GDM1 (cell line): Measurements from ENCODE around the gene PTGIR.

Experiments used
- DNase-seq: peaks from one replicate; lab custom pipeline; 2025; lab: John Stamatoyannopoulos, UW

The PTGIR gene

GRCh38 chr19:46600384-46601317 is 24.2 kb downstream of the PTGIR start:
- peak; percentile 97 for DNase-seq

DNA sequence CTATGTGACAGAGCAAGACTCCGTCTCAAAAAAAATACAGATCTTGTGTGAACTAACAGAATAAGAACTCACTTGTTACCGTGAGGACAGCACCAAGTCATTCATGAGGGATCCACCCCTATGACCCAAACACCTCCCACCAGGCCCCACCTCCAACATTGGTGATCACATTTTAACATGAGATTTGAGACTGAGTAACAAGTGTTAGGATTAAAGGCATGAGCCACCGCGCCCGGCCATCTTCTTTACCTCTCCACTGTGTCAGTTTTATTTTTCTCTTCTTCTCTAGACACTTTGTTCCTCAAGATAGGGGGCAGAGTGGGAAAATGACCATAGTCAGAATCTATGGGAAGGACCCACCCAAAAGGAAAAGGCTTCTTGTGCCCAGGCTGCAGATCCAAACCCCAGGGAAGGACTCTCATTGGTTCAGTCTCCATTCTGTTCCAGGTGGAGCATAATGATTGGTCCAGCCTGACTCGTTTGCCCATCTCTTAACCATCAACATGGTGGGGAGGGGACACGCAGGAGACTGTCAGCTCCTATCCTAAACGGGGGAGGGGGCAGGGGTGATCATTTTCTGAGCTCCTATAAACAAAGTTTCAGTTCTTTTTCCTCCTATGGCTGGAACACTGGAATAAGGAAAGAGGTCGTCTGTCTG is 25.0 kb downstream of the PTGIR start:
- no peak for DNase-seq

DNA sequence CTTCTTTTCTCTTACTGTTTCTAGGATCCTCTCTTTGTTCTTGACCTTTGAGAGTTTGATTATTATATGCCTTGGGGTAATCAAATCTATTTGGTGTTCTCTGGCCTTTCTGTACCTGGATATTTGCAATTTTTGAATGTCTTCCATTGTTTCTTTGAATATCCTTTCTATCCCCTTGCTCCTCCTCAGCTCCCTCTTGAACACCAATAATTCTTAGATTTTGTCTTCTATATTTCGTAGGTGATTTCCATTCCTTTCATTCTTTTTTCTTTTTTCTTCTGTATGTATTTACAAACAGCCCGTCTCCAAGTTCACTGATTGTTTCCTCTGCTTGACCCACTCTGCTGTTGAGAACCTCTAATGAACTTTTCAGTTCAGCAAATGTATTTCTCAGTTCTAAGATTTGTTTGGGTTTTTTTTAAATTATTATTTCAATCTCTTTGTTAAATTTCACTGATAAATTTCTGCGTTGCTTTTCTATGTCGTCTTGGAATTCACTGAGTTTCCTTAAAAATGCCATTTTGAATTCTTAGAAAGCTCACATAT is 26.4 kb downstream of the PTGIR start:
- DNase-seq = no peak

GRCh38 chr19:46596008-46596407 is 28.9 kb downstream of the PTGIR start:
- no peak for DNase-seq

DNA sequence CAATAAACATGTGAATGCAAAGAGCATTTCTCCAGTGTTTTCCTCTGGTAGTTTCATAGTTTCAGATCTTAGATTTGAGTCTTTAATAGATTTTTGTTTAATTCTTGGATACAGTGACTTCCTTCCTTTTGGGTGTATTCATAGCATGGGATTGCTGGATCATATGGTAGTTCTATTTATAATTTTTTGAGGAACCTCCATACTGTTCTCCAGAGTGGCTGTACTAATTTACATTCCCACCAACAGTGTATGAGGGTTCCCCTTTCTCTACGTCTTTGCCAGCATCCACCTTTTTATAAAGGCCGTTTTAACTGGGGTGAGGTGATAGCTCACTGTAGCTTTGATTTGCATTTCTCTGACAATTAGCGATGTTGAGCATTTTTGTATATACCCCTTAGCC is 33.0 kb downstream of the PTGIR start:
- DNase-seq = no peak

- no peak for DNase-seq
These were observed 33.6 kb downstream of the PTGIR start for GRCh38 chr19:46591254-46591653.

DNA sequence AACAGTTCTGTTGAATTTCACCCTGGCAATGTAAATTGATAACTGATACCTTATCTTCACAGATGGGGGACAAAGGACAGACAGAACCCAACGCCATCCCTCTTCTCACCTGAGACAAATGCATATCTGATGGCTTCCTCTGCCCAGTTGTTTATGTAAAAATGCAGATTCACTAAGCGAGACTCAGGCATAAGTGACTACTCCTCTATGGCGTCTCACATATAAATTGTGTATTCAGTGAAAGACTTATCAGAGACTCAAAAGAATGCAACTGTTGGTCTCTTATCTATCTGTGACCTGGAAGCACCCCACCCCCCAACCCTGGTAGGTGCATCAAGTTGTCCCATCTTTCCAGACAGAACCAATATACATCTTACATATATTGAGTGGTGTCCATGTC is 37.0 kb downstream of the PTGIR start:
- no peak for DNase-seq

GRCh38 chr19:46586294-46586693 is 38.6 kb downstream of the PTGIR start:
- DNase-seq = no peak

GRCh38 chr19:46585539-46585938 is 39.4 kb downstream of the PTGIR start:
- DNase-seq = no peak

GRCh38 chr19:46580247-46580646 is 44.6 kb downstream of the PTGIR start:
- no peak for DNase-seq

DNA sequence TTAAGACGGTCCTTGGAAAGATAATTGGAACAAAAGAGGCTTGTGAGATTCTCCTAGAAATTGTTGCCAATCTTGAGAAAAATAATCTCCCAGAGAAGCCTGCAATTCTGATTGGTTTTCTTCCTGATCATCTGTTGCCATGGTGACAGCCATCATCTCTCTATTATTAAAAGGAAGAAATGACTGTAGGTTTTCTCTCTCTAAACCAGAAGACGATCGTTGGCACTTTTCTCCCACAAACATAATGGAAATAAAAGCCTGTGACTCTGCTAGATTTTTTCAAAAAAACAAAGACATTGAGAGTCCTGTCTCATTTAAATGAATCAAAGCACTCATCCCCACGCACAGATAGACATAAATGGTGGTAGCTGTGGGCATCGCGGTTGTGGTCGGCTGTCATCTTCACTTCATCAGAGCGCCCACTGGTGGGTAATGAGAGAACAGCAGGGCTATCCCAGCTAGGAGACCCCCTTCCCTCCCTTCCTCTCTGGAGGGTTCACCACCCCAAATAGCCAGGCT is 45.5 kb downstream of the PTGIR start:
- DNase-seq = peak; percentile 27

DNA sequence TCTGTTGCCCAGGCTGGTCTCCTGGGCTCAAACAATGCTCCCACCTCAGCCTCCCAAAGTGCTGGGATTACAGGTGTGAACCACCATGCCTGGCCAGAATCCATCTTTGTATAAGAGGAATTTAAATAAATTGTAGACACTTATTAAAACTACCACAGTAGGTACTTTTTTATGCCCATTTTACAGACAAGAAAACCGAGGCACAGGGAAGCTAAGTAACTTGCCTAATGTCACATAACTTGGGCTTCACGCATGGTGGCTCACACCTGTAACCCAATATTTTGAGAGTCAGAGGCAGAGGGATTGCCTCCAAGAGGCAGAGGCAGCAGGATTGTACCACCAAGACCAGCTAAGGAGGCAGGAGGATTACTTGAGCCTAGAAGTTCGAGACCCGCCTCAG is 46.4 kb downstream of the PTGIR start:
- DNase-seq = no peak

DNA sequence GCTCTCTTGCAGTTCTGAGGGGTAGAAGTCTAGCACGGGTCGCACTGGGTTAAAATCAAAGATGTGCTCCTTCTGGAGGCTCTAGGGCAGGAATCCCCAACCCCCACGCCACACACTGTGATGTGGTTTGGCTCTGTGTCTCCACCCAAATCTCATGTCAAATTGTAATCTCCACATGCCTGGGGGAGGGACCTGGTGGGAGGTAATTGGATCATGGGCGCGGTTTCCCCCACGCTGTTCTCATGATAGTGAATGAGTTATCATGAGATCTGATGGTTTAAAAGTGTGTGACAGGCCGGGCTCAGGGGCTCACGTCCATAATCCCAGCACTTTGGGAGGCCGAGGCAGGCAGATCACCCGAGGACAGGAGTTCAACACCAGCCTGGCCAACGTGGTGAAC is 50.4 kb downstream of the PTGIR start:
- no peak for DNase-seq

DNA sequence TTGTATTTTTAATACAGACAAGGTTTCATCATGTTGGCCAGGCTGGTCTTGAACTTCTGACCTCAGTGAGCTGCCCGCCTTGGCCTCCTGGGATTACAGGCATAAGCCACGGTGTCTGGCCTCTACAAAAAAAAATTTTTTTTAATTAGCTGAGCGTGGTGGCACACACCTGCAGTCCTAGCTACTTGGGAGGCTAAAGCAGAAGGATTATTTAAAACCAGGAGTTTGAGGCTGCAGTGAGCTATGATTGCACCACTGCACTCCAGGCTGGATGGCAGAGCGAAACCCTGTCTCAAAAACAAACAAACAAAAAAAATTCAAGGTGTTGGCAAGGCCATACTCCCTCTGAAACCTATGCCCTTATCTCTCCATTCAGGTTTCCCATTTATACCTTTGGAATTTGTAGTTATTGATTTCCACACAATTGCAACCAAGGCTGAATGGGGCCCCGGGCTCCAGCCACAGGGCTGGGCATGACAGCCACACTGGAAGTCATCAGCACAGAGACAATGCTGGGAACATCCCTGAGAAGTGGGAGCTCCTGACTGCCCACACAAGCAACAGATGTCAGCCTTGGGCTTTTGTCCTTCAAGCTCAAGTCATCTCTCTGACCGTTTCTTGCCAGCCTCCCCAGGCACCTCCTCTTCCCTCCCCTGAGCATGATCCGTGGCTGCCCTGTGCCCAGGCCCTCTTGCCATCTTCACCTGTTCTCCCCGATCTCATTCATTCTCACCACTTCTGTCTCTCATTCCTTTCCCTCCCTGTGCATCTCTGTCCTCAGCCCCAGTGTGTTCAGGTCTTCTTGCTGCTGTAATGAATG is 51.0 kb downstream of the PTGIR start:
- DNase-seq = no peak

DNA sequence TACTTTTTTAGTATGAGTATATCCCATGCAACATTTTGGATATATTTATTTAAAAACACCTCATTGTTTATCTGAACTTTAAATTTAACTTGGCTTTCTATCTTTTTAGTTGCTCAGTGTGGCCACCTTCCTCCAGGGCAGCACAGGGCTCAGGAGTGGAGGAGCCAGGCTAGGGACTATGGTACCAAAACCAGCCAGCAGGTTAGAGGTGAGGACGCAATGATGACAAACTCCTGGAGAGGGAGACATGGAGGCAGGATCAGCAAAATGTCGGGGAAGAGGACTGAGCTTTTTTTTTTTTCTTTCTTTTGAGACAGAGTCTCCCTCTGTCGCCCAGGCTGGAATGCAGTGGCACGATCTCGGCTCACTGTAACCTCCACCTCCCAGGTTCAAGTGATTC is 53.4 kb downstream of the PTGIR start:
- peak; percentile 4 for DNase-seq
